Hepatocyte (in vitro differentiated cells): ENCODE results near the gene NCKAP5L.

Experiments used
- EZH2 ChIP-seq: fragments of 200-600 bp; sonication (generic); IDR thresholded peaks from 2 replicates; pipeline ENCODE4 v1.6.1; 2016; ENCODE audit warnings: antibody characterized with exemption, mild to moderate bottlenecking, borderline replicate concordance
- EZH2phosphoT487 ChIP-seq: fragments of 200-600 bp; sonication (generic); IDR thresholded peaks from one replicate; pipeline ENCODE4 v1.6.1; 2018; ENCODE audit warnings: antibody characterized with exemption, mild to moderate bottlenecking, low read depth, moderate library complexity; ENCODE audit not compliant: unreplicated experiment, severe bottlenecking
- TF ChIP-seq, protein P1 (sequence below): fragments of 200-600 bp; sonication (generic); IDR thresholded peaks from 2 replicates; pipeline ENCODE4 v1.5.1; 2016; ENCODE audit warnings: antibody characterized with exemption, mild to moderate bottlenecking; ENCODE audit not compliant: poor library complexity

GRCh38 chr12:49806877-49807276, 21.3 kb downstream of the NCKAP5L start:
- TF ChIP-seq, protein P1, sequence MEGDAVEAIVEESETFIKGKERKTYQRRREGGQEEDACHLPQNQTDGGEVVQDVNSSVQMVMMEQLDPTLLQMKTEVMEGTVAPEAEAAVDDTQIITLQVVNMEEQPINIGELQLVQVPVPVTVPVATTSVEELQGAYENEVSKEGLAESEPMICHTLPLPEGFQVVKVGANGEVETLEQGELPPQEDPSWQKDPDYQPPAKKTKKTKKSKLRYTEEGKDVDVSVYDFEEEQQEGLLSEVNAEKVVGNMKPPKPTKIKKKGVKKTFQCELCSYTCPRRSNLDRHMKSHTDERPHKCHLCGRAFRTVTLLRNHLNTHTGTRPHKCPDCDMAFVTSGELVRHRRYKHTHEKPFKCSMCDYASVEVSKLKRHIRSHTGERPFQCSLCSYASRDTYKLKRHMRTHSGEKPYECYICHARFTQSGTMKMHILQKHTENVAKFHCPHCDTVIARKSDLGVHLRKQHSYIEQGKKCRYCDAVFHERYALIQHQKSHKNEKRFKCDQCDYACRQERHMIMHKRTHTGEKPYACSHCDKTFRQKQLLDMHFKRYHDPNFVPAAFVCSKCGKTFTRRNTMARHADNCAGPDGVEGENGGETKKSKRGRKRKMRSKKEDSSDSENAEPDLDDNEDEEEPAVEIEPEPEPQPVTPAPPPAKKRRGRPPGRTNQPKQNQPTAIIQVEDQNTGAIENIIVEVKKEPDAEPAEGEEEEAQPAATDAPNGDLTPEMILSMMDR, result no peak
- TF ChIP-seq EZH2phosphoT487, result no peak
- TF ChIP-seq EZH2, result no peak
